Astrocyte (in vitro differentiated cells and primary cell): ENCODE results near the gene YTHDC1.

Experiments used
- CTCF ChIP-seq: IDR thresholded peaks from 2 replicates; pipeline ENCODE4 v1.5.1; 2011; ENCODE audit warnings: low read depth, mild to moderate bottlenecking, inconsistent platforms, low read length, moderate library complexity; ENCODE audit not compliant: insufficient read depth
- EZH2 ChIP-seq: IDR thresholded peaks from 2 replicates; pipeline ENCODE4 v1.6.1; 2012; ENCODE audit warnings: mild to moderate bottlenecking, low read length, inconsistent platforms; ENCODE audit not compliant: insufficient read depth

DNA sequence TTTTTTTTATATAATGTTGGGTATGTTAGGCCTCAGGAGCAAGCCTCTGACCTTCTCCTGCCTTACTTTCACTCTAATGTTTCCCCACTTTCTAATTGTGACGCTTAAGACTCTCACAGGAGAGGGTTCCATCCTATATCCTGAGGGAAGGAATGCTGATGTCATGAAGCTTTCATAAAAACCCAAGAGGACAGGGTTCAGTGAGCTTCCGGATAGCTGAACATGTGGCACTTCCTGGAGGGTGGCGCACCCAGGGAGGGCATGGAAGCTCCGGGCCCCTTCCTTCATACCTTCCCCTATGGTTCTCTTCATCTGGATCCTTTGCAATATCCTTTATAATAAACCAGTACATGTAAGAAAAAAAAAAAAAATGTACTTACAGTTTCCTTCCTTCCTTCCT, 49.4 kb upstream of the YTHDC1 start:
- TF ChIP-seq CTCF (no peak), EZH2 (no peak)
